ENCODE results near the gene UPF1.

Gene UPF1

GRCh38 chr19:18857223-18857622 lies 25.5 kb downstream of the UPF1 start:
- no peak for DNase-seq (ENCODE audit: low read depth)

DNA sequence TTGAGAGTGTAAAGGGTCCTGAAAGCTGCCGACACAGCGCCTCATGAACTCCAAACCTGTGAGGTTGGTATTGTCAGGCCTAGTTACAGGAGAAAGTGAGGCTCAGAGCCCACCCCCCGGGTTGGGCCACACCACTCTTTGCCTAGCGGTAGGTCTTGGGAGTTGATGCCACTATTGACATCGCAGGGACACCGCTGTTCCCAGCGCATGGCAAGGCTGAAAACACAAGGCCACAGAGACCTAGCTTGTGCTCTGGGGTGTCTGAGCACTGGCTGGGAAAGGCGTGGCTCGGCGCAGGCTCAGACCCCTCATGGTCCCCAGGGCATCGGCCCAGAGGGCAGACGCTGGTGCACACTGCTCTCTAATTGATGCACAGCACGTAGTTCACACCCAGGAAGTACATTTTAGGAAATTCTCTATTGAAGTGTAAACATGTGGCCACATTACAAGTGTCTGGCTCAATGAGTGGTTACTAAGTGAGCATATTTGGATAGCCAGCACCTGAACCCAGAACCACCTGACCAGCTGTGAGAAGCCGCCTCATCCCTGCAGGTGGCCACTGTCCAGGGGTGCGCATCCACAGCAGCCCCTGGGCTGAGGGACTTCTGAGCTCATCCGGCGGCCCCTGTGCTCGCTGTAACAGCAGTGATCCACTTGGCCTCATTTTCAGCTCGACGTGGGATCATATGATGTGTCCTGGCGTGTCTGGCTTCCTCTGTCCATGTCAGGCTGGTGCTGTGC lies 27.3 kb downstream of the UPF1 start:
- no peak for DNase-seq (ENCODE audit: low read depth)

- DNase-seq (ENCODE audit: low read depth): no peak
Observed at GRCh38 chr19:18859676-18860301, 28.0 kb downstream of the UPF1 start.

DNA sequence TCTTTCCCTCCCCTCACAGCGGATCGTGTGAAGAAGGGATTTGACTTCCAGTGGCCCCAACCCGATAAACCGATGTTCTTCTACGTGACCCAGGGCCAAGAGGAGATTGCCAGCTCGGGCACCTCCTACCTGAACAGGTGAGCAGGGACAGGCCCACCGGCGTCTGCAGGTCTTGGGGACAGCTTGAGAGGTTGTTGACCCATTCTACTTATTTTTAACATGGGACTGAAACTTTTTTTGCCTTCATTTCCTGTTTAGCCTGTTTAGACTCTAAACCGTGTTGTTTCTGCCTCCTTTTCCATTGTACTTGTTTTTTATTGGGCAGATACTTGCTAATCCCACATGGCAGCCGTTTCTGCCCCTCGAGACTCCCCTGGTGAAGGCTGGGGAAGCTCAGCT lies 28.5 kb downstream of the UPF1 start:
- no peak for DNase-seq (ENCODE audit: low read depth)

- no peak for DNase-seq (ENCODE audit: low read depth)
Observed at GRCh38 chr19:18860725-18861124, 29.0 kb downstream of the UPF1 start.

GRCh38 chr19:18861235-18861634 lies 29.5 kb downstream of the UPF1 start:
- DNase-seq (ENCODE audit: low read depth): no peak

DNA sequence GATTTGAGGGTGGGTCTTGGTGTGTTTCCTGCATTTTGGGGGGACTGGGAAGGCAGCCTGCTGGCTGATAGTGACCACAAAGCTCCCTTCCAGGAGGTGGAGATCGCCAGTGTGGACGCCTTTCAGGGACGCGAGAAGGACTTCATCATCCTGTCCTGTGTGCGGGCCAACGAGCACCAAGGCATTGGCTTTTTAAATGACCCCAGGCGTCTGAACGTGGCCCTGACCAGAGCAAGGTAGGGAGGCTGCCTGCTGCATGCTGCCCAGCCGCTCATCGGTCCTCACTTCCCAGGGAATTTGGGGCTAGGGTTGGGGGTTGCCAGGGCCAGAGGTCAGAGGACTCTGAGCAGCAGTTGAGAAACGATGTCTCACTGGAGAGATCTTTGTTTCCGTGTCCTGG lies 30.2 kb downstream of the UPF1 start:
- DNase-seq (ENCODE audit: low read depth): no peak

GRCh38 chr19:18862976-18863842 lies 31.4 kb downstream of the UPF1 start:
- DNase-seq (ENCODE audit: low read depth): no peak

- no peak for DNase-seq (ENCODE audit: low read depth)
Observed at GRCh38 chr19:18863843-18864362, 32.1 kb downstream of the UPF1 start.

GRCh38 chr19:18865106-18865972 lies 33.6 kb downstream of the UPF1 start:
- DNase-seq (ENCODE audit: low read depth): no peak

DNA sequence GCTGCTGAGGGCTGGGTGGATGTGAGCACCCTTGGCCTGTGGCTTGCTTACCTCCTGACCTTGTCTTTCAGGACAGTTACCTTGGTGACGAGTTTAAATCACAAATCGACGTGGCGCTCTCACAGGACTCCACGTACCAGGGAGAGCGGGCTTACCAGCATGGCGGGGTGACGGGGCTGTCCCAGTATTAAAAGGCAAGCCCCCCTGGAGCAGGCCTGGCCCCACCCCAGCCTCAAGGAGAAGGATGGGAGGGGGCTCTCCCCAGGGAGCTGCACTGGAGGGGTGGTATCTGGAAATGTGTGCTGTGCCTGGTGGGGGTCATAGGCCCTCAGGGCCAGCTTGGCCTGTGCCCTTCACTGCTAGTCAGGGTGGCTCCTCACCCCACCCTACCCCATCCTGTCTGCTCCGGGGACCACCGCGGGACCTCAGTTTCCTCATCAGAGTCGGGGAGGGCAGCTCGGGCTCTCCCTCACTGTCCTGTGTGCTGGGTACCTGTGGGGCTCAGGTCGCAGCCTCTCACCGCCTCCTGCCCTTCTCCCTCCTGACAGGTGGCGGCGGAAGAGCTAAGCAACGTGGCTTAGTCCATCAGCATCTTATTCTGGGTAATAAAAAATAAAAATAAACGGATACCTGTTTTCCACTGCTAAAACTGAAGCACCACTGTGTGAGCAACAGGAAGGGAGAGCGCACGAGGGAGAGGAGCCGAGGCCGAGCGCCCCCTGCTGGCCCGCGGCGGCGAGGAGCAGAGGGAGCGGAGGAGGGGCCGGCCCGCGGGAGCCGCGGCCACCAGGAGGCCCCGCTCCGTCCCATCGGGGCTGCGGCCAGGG lies 34.4 kb downstream of the UPF1 start:
- DNase-seq (ENCODE audit: low read depth): peak; percentile 40

DNA sequence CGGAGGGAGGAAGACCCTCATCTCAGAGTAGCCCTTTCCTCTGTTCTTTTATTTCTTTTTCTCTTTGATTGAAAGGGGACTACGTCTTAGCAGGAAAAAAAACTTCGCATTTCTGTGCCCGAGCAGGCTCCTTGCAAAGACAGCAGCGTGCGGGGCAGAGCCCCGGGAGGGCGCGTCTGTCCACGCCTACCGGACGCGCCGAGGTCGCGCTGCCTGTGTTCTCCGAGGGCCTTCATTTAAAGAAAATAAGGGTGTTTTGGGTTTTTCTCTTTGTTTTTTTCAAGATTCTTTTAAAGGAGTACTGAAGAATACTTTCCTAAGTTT lies 35.0 kb downstream of the UPF1 start:
- DNase-seq (ENCODE audit: low read depth): no peak

GRCh38 chr19:18867199-18867598 lies 35.4 kb downstream of the UPF1 start:
- no peak for DNase-seq (ENCODE audit: low read depth)

DNA sequence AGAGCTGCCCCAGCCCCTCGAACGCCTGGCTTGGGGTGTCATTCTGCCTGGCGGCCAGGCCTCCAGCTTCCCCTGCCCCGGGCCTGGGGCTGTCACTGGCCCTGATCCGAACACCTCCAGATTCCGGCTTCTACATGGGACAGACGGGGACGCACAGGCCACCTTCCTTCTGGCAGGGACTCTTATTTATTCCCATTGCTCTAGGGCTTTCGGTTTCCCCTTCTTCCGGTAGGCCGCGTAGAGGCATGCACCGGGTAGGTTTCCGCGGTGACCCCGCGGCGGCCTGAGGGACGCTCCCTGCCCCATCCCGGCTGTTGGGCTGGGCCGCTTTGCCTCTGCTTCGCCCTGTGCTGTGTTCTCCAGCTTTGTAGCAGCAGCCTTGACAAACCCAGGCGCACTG lies 36.0 kb downstream of the UPF1 start:
- no peak for DNase-seq (ENCODE audit: low read depth)

- no peak for DNase-seq (ENCODE audit: low read depth)
Observed at GRCh38 chr19:18868380-18869022, 36.7 kb downstream of the UPF1 start.

- no peak for DNase-seq (ENCODE audit: low read depth)
Observed at GRCh38 chr19:18869023-18869618, 37.4 kb downstream of the UPF1 start.

GRCh38 chr19:18869781-18870530 lies 38.2 kb downstream of the UPF1 start:
- no peak for DNase-seq (ENCODE audit: low read depth)

DNA sequence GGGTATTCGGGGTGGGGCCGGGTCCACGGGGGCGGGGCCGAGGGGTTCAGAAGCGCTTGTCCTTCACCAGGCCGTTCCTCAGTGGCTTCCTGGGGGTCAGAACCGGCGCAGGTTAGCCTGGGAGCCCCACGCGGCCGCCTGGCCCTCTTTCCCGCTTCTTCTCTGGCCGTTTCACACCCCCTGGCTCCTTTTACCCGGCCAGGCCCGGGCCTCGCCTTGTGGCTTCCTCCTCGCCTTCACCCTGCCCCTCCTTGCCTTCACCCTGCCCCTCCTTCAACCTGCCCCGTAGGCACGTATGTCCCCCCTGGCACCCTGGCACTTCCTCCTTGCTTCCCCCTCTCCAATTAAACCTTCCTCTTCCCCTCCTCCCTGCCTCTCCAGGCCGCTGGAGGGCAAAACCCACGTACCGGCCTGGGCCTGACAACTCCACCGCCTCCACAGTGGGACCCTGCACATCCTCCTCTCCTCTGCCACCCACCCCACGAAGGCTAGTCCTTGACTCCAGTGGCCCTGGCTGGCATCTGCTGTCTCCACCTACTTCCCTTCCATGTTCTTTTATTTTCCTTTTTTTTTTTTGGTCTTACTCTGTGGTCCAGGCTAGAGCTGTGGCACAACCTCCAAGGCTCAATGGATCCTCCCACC lies 38.9 kb downstream of the UPF1 start:
- DNase-seq (ENCODE audit: low read depth): no peak

- DNase-seq (ENCODE audit: low read depth): no peak
Observed at GRCh38 chr19:18871543-18871942, 39.8 kb downstream of the UPF1 start.
